ENCODE measurements around the gene TM4SF18.
"Not testable (repeated sequence)": the region's sequence is repeated elsewhere in the genome, so short reads cannot be mapped to it uniquely, and the experiment has no call there.

Gene TM4SF18

DNA sequence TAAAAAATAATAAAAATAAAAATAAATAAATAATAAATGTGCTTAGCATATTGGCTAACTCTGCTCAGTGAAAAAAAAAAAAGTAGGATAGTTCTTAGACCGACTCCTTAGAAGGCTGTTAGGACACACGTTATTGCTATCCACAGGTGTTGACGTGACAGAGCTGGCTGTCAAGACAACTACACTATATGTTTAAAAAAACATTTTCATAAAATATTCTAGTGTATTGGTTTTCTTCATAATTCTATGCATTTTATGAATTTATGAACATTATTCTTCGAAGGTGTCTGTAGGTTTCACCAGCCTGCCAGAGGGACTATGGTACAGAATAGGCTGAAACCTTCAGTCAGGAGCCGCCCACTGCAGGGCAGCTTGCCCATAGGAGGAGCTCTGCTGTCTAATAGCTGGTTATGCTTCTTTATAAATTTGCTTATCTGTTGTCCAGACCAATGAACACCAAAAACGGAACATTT, 34.8 kb upstream of the TM4SF18 start:
- no peak for DNase-seq

DNA sequence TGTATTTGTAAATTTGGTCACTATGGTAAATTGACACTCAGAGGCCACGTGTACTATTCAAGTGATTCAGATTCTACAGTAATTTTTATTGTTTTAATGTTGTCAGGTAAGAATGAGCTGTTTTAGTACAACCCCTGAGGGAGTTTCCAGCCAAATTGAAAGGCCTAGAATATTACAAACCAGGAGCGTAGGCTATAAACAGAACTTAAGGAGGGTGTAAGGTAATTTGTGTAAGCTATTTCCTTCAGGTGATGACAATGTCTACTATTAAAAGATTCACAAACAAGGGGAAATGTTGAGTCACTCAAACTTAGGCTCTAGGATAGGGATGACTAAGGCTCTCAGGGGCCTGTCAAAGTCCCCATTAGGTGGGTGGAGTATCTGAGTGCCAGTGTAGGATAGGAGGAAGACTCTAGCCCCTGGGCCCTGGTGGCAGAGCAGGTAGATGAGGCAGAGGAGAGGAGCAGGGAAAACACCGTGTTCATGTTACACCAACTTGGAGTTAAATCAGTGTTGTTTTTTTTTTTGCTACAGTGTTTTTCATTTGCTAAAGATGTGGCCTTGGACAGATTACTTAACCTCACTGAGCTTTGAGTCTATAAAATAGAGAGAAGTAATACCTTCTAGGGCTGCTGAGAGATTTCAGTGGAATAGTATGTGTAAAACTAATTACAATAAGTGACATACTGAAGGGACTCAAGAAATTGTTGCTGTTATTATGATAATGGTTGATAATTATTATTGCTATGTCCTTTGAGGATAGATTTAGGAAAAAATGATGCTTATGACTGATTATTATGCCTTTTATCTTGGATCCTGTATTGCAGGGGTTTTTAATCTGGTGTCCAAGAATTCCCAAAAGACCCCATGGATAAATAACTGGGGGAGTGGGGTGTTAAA, 33.8 kb upstream of the TM4SF18 start:
- DNase-seq: no peak

DNA sequence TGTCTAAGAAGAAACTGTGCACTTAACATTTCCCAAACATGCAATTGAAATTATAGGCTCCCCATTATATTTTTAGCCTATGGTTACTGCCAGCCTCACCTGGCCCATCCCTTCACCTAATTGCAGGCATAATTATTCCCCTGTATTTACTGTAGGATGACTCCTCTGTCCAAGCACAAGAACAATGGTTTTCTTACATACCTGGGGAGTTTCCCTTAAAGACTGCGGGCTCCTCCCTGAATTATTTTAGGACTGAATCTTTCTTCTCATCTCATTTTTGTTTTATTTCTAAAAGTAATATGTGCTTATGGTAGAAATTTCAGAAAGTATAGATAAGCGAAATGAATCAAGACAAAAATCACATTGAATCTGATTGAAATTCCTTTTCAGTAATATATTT, 32.6 kb upstream of the TM4SF18 start:
- no peak for DNase-seq

DNA sequence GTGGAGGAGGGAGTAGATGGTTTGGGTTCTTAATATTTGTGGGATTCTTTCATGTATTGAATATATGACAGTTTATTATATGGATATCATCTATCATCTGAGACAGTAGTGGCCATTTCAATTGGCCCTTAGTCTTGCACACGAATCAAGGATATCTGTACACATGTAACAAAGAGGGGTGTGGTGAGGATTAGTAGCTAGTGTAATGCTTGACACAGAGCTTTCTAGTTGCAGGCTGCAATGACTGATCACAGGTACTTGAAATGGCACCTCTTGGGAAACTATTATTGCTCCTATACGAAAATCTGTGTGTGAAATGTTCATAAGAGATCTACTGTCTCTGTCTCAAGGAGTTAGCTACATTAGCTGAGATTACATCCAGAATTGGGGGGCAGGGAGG, 31.2 kb upstream of the TM4SF18 start:
- no peak for DNase-seq

DNA sequence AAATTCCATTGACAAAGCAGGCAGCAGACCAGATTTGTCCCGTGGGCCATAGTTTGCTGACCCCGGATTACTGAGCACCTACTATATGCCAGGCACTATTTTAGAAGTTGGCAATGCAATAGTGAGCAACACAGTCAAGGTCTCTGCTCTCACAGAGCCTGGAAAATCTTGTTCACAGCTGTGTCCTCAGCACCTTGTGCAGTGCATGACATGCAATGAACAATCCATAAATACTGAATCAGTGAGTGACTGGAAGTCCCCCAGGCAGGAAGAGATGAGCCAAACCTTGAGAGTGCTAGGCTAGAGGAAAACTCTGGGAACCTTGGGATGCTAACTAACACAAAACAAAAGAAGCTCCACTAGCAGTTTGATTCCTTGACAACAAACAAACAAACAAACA, 29.6 kb upstream of the TM4SF18 start:
- no peak for DNase-seq

DNA sequence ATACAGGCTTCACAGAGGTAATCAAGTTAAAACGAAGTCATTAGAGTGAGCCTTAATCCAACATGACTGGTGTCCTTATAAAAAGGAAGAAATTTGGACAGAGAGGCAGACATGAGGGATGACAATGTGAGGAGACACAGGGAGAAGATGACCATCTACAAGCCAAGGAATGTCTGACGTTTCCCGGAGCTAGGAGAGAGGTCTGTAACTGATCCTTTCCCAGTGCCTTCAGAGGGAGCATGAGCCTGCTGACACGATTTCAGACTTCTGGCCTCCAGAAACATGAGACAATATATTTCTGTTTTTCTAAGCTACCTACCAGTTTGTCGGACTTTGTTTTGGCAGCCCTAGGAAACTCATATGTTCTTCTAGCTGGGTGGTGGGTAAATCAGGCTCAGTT, 28.9 kb upstream of the TM4SF18 start:
- DNase-seq: no peak

DNA sequence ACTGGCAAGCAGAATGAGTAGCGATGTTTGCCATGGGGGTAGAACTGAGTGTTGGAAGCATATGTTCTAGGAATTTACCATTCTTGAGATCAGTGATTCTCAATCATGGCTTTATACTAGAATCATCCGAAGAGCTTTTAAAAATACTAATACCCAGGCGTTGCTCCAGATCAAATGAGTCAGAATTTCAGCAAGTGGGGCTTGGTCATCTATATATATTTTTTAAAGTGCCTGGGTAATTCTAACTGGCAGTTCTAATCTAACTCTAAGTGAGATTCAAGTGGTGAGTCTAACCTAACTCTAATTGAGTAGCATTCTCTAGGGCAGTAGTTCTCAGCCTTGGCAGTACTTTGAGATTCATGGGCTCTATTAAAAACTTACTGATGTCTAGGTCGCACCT, 23.2 kb upstream of the TM4SF18 start:
- DNase-seq: no peak

DNA sequence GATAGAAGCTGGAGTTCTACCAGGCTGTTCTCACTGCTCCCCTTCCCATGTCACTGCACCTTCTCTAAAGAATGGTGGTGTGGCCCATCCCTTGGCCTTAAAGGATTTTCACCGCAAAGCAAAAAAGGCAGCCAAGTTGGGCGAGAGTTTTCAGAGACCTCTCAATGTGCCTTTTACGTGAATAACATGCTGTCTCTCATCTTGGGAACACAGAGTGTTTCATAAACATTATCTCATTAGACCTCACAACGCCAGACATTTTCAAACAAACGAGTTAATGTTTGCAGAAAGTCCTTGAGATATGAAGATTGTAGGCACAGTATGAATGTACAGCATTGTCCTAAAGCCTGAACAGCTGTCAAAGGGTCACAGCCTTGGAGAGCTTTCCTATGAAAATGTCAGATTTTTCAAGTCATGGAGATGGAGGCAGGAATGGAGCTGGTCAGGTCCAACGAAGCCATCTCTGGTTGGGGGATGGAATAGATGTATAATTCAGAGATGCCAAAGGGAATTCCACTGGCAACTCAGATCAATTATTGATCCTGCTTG, 22.7 kb upstream of the TM4SF18 start:
- no peak for DNase-seq

DNA sequence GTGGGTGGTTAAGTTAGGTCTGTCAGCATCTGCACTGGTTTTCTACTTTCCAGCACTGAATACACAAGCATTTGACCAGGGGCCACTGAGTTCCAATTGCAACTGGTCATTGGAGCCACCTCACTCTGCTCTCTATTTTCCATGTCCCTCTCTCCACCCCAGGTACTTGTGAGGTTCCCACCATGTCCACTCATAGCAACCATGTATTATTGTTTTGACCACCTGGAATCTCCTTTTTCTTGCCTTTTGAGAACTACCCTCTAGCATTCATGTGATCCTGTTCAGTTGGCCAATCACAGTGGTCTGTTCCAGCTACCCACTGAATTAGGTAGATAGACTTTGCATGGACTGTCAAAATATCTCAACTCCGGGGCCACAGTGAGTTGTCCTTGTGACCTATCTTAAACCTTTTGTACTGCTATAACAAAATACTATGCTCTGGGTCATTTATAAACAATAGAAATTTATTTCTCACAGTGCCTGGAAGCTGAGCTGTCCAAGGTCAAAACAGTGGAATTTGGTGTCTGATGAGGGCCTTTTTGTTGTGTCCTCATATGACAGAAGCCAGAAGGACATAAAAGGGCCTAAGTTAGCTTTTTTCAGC, 20.2 kb upstream of the TM4SF18 start:
- DNase-seq: no peak

DNA sequence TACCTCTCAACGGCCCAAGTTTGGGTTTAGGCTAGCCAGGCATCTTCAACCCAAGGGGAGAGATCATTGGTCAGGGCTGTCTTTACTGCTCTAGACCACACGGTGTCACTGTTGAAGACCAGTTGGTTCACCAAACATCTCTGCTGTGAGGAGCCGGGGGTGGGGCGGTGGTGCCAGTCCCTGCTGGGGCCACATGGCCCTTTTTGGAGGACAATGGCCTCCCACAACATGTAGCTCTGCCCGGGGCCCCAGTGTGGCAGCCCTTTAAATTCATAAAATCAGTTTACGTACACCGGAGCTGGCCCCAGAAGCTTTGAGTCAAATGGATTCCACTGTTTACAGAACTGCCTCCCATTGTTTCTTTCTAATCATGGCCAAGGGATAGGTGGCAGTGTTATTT, 19.1 kb upstream of the TM4SF18 start:
- DNase-seq: peak; percentile 49

DNA sequence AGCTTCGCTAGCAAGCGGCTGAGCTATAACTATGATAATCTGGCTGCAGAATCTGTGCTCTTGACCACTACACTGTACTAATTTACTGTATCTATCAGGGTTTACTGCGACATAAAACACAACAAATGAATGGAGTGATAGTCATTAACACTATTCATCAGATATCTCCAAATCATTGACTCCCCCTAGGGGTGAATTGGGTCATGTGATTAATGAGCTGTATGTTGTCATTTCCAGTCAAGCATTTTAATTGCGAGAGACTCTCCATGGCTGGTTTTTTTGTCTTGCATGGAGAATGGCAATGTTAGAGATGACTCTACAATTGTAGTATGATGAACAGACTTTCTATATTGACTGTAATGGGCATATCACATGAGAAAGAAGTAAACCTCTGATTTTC, 10.5 kb upstream of the TM4SF18 start:
- DNase-seq: peak; percentile 24

DNA sequence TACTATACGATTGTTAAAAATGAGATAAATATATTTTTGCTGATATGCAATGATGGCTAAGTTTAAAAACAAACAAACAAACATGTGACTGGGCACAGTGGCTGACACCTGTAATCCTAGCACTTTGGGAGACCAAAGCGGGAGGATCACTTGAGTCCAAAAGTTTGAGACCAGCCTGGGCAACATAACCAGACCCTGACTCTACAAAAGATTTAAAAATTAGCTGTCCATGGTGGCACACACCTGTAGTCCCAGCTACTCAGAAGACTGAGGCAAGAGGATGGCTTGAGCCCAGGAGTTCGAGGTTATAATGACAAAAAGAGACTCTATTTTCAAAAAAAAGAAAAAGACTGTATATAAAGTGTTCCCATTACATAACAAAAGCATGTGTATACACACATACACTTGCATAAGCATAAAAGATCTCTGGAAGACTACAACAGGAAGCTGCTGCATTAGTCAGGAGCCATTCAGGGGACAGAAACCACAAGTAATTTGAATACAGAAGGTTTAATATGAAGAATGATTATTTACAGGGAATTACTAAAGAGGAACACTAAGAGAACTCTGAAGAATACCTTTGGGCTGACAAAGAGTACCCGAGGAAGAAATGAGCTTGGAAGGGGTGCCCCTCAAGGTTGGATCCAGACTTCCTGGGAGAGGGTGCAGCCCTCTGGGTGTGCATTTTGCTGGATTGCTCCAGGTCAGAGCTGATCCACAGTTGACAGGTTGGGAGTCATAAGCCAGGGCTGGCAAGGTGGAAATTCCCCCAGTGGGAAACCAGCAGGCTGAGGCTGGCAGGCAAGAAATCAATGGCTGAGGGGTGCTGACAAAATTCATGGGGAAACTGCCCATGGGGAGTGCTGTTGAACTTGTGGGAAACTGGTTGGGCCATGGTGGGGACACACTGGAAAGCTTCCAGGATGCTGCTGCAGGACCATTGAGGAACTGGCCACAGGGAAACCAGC, 9.3 kb upstream of the TM4SF18 start:
- DNase-seq: no peak

DNA sequence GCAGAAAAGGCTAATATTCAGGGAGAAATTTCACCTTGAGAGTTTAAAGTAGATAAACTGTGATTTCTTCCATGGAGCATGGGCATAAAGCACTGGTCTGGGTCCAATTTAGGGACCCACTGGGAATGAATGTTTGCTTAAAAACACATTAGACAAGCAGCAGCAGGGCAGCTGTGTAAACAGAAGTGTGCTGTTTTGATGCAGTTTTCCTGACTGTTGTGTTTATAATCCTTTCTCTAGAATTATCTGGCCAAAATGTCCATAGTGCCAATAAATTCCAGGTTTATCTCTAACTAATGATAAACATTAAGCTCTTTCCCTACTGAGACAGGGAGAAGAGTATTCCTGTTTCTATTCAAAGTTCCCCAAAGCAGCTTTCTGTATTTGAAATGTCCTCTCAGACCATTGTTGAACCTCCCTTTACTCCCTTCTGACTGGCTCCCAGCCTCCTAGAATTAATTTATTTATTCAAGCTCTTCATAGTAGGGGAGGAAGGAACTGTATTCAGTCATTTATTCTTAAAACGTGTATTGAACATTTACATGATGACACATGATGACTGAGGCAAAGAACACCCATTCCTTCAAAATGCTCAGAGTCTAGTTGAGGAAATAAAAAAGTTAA, 7.0 kb upstream of the TM4SF18 start:
- no peak for DNase-seq

DNA sequence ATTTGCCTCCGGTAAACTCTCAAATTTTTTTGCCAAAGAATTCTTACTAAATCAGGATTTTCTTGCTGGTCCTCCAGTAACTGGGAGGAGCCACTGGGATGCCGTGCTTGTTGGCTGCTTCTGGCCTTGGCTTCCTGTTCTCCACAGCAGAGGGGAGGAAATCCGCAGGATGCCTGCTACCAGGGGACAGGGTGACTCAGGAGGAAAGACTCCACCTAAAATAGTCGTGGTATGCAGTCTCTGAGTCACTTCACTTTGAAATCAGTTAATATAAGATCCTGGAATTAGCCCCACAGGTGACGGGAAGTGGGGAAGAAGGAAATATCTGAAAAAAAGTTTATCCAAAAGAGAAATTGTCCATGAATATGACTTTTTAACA, 6.5 kb upstream of the TM4SF18 start:
- DNase-seq: no peak

DNA sequence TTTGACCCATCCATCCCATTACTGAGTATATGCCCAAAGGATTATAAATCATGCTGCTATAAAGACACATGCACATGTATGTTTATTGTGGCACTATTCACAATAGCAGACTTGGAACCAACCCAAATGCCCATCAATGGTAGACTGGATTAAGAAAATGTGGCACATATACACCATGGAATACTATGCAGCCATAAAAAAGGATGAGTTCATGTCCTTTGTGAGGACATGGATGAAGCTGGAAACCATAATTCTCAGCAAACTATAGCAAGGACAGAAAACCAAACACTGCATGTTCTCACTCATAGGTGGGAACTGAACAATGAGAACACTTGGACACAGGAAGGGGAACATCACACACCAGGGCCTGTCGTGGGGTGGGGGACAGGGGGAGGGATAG, 4.0 kb upstream of the TM4SF18 start:
- not testable (repeated sequence) for DNase-seq

DNA sequence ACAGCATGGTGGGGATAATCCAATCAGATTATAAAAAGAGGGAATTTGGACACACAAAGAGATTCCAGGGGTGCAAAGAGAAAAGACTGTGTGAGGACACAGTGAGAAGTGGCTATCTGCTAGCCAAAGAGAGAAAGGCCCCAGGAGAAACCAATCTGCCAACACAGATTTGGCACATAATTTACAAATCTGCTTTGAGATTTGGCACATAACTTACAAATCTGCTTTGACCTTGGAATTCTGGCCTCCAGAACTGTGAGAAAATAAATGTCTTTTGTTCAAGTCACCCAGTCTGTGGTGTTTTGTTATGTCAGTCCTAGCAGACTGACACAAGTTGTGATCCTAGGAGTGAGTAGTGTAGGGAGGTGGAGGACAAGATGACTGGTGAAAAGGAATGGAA, 3.5 kb upstream of the TM4SF18 start:
- no peak for DNase-seq

DNA sequence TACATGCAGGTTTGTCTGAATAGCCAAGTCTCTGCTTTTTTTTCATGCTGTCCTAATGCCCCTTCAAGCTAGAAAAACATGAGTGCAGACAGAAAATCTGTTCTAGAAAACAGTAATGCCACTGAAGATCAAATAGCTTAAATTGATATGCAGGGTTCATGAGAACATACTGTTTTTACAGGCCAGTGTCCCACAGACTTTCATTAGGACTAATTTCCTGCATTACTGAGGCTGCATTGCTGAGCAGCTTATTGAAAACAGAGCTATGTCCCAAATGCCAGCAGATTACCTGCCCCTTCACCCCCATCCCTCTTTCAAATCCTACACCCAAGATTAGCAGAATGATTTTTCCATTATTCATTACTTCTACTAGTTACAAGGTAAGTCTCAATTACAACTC, 665 bp downstream of the TM4SF18 start:
- DNase-seq: no peak

DNA sequence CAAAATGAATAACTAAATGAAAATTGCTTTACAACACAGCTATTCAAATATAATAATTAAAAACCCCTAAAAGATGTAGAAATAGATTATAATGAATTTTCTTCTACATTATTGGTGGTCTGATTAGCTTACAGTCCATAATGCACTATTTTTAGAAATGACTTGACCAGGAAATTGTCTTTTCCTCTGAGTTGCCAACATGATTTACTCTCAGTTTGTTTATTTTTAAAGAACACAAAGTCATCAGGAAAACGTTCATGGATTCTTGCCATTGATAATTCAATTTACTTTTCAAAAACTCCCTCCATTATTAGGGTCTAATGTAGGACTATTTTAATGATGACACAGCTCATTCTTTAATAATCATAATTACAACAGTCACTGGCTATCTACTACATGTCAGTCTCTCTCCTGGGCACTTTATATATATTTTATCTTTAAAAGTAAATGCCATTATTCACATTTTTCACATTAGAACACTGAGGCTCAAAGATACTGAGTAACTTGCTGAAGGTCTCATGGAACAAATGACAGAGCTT, 1.1 kb downstream of the TM4SF18 start:
- no peak for DNase-seq

DNA sequence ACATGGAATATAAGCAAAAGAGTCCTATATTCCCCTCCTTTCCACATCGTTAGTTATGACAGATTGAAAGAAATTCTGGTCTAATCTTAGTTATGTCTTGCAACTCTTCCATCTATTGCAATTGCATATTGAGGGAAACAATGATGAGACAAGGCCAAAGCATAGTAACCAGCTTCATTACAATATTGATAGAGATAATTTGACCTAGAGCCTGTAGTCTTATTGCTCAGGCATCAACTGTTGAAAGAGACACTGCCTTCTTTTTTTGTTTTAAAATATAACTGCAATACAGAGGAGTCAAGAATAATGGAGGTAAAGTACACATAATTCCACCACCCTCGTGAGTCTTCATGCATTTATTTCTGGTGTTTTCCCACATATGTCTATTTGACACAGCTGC, 2.0 kb downstream of the TM4SF18 start:
- DNase-seq: no peak

DNA sequence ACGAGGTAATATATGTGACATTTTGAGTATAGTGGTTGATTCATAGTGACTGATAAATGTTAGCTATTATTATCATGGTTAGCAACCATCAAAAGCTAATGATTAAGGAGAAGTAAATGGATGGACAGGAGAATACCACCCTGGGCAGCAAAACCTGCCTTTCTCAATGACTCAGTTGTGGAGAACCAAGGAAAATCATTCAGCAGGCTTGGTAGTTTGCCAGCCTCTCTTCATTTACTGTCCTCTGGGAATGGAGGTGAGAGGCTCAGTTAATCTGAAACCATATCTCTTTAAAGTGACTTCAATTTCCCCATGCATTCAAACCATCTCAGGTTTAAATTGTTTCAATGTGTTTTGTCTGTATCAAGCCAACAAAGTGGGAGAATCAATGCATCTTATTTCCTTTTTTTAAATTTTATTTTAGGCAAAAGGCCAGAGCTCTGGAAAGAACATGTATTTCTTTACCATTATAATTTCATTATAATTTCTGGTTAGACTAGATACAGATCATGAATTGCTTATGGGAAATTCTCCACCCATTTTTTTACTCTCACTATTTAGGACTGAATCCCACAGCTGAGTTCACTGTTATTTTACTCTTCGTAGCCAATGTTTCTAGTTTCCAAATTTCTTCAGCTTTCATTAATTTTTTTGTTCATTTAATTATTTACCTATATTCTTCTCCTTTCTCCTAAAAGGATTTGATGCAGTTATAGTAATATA, 2.7 kb downstream of the TM4SF18 start:
- DNase-seq: no peak

DNA sequence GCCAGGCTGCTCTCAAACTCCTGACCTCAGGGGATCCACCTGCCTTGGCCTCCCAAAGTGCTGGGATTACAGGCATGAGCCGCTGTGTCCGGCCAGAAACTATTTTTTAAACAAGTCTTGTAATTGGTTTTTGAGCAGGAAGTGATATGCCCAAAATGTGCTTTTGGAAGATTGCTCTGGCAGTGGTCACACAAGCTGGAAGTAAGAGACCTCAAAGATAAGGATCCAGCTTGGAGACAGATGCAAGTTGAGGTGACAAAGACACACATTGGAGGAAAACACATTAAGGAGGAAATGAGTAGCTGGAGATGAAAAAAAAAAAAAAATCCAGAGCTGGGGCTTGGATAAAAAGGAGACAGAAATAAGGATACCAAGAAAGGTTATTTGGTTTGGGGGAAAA, 6.3 kb downstream of the TM4SF18 start:
- DNase-seq: peak; percentile 6

DNA sequence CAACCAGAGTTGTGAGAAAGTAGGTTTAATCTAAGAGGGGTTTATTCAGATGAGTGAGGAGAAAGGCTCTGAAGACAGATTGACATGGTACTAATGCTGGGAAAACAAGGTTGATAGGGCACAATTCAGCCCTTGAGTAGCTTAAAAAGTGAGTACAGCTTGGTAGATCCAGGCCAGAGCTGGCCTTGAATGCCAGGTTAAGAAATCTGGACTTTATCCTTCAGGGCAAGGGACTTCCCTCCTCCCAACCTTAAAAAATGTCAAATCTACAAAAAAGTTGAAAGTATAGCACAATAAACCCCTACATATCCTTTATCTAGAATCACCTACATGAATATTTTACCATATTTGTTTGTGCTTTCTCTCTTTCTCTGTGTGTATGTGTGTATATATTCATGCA, 7.9 kb downstream of the TM4SF18 start:
- no peak for DNase-seq

Measured in hematopoietic multipotent progenitor cell treated with erythropoietin and hydrocortisone succinate and interleukin-3 and kit ligand, for 8 days (in vitro differentiated cells).